GM23248 (cell line): ENCODE measurements around the gene ANKRD31.

Experiments used
- EZH2 ChIP-seq: fragments of 200-600 bp; sonication (generic); IDR thresholded peaks from 2 replicates; pipeline ENCODE4 v1.6.1; 2018; ENCODE audit warnings: antibody characterized with exemption, mild to moderate bottlenecking; ENCODE audit not compliant: insufficient read depth, poor library complexity, severe bottlenecking
- EZH2phosphoT487 ChIP-seq: fragments of 200-600 bp; sonication (generic); IDR thresholded peaks from 2 replicates; pipeline ENCODE4 v1.6.1; 2018; ENCODE audit warnings: antibody characterized with exemption, moderate library complexity, mild to moderate bottlenecking, low read depth; ENCODE audit not compliant: insufficient read depth

- TF ChIP-seq EZH2 (no peak), EZH2phosphoT487 (no peak)
Measured at GRCh38 chr5:75050415-75050814, 186.3 kb downstream of the ANKRD31 start.
